HAP-1 (cell line): ENCODE data around the gene SLC29A3.
"Not testable (repeated sequence)": the region's sequence is repeated elsewhere in the genome, so short reads cannot be mapped to it uniquely, and the experiment has no call there.

Source experiments
- DNase-seq, 2 experiments: peaks; one replicate each; pipeline ENCODE4 v3.0.0-alpha.2; 2016 to 2020; ENCODE audit warnings: low spot score in 2 of 2
- H3K27me3 ChIP-seq: fragments of 250-450 bp; sonication (Bioruptor Pico); 2 replicates; pipeline ENCODE4 v1.5.1; 2020; ENCODE audit warnings: low read depth, mild to moderate bottlenecking, moderate library complexity
- H3K36me3 ChIP-seq: fragments of 250-450 bp; sonication (Bioruptor Pico); replicated peaks from 2 replicates; pipeline ENCODE4 v1.5.1; 2020; ENCODE audit warnings: mild to moderate bottlenecking
- H3K4me1 ChIP-seq: fragments of 250-450 bp; sonication (Bioruptor Pico); 2 replicates; pipeline ENCODE4 v1.5.1; 2020; ENCODE audit warnings: mild to moderate bottlenecking
- H3K4me3 ChIP-seq: fragments of 250-450 bp; sonication (Bioruptor Pico); 2 replicates; pipeline ENCODE4 v1.5.1; 2020; ENCODE audit warnings: mild to moderate bottlenecking, moderate library complexity
- H3K9me3 ChIP-seq: fragments of 250-450 bp; sonication (Bioruptor Pico); 2 replicates; pipeline ENCODE4 v1.5.1; 2020; ENCODE audit warnings: mild to moderate bottlenecking, moderate library complexity
- in situ Hi-C: fragments of 300-500 bp; cut with MboI; formaldehyde crosslinking; loops from 3 replicates; pipeline ENCODE4 v1.14.3; 2020; ENCODE audit warnings: low sequenced_read_pairs, inconsistent platforms, mixed read lengths

Gene SLC29A3

DNA sequence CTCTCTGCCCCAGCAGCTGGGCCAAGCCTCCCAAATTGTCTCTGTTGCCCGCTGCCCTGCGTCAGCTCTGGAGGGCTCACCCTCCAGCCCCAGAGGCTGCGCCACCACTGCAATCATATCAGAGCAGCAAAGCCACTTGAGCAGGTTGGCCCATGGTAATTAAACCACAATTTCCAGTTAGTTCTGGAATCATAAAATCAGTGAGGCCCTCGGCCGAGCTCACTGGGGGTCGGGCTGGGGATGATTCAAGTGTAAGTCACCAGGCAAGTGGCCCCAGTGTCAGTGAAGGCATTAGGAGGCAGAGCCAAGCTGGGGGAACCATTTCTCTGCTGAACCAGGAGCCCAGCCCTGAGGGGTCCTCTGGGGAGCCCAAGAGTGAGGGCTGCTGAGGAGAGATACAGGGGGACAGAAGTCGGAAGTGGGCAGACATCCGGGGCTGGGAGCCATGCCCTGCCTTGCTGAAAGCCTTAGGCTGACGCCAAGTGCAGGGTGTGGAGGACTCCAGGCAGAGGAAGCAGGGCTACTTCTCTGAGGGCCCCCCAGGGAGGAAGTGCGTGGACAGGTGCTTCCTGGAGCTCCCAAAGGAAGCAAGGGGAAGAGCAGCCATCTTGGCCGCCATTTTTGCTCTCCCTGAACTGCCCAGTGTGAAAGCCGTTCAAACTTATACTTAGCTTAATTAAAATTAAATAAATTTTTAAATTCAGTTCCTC lies 29.5 kb upstream of the SLC29A3 start:
- no peak for DNase-seq
- no peaks in the 10 kb centered on the region for H3K27me3 ChIP-seq
- no peaks in the 10 kb centered on the region for H3K4me1 ChIP-seq
- H3K4me3 ChIP-seq = no peak overlapping the region
- no peaks in the 10 kb centered on the region for H3K9me3 ChIP-seq
- H3K36me3 ChIP-seq = no peaks in the 10 kb centered on the region
- in situ Hi-C loops = loop anchor here (5.0 kb wide), 1 partner anchor 387 kb away; no protein-coding TSS in a partner anchor

- H3K27me3 ChIP-seq = no peaks in the 10 kb centered on the region
- in situ Hi-C loops = no loop called here
- no peaks in the 10 kb centered on the region for H3K9me3 ChIP-seq
- DNase-seq = no peak
- H3K4me3 ChIP-seq = no peak overlapping the region
- H3K36me3 ChIP-seq = no peaks in the 10 kb centered on the region
- H3K4me1 ChIP-seq = no peaks in the 10 kb centered on the region
These were observed 28.7 kb upstream of the SLC29A3 start for GRCh38 chr10:71290331-71290730.

- no peak overlapping the region for H3K4me3 ChIP-seq
- H3K4me1 ChIP-seq = no peaks in the 10 kb centered on the region
- no peaks in the 10 kb centered on the region for H3K27me3 ChIP-seq
- no peaks in the 10 kb centered on the region for H3K36me3 ChIP-seq
- in situ Hi-C loops = no loop called here
- no peaks in the 10 kb centered on the region for H3K9me3 ChIP-seq
- DNase-seq = no peak
These were observed 28.1 kb upstream of the SLC29A3 start for GRCh38 chr10:71290806-71291527.

- H3K27me3 ChIP-seq = no peaks in the 10 kb centered on the region
These were observed 27.5 kb upstream of the SLC29A3 start for GRCh38 chr10:71291528-71291900.

GRCh38 chr10:71292624-71293445 lies 26.2 kb upstream of the SLC29A3 start:
- no peak for DNase-seq
- in situ Hi-C loops = no loop called here
- Histone ChIP-seq H3K4me3 (no peak overlapping the region), H3K36me3 (no peaks in the 10 kb centered on the region), H3K9me3 (no peaks in the 10 kb centered on the region), H3K4me1 (no peaks in the 10 kb centered on the region), H3K27me3 (no peaks in the 10 kb centered on the region)

More at GRCh38 chr10:71291528-71291900, 27.5 kb upstream of the SLC29A3 start:
- H3K9me3 ChIP-seq = no peaks in the 10 kb centered on the region
- no peaks in the 10 kb centered on the region for H3K4me1 ChIP-seq
- no peak for DNase-seq
- no peaks in the 10 kb centered on the region for H3K36me3 ChIP-seq
- in situ Hi-C loops = no loop called here
- H3K4me3 ChIP-seq = no peak overlapping the region

GRCh38 chr10:71293446-71294084 lies 25.5 kb upstream of the SLC29A3 start:
- no peak for DNase-seq
- Histone ChIP-seq H3K4me3 (no peak overlapping the region), H3K36me3 (no peaks in the 10 kb centered on the region), H3K4me1 (no peaks in the 10 kb centered on the region), H3K9me3 (no peaks in the 10 kb centered on the region), H3K27me3 (no peaks in the 10 kb centered on the region)
- in situ Hi-C loops = no loop called here

- Histone ChIP-seq H3K4me3 (no peak overlapping the region), H3K4me1 (no peaks in the 10 kb centered on the region), H3K27me3 (no peaks in the 10 kb centered on the region), H3K36me3 (no peaks in the 10 kb centered on the region), H3K9me3 (no peaks in the 10 kb centered on the region)
- in situ Hi-C loops = no loop called here
- DNase-seq = no peak
These were observed 24.9 kb upstream of the SLC29A3 start for GRCh38 chr10:71294091-71294561.

DNA sequence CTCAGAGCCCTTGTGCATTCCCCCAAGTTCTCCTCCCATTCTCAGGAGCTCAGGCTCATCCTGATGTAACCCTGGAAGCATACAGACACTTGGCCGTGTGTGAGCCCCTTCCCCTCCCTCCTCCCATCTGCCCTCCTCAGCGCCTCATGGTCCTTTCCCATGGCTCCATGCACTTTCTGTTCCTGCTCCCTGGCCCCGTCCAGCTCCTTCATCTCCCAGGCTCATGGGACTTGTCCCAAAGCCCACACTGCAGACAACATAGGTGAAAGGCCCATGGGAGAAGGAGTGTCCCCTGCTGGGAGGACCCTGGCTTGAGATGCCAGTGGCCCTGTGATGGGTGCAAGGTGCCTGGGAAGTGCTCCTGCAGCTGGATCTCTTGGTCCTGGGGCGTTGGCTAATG lies 24.2 kb upstream of the SLC29A3 start:
- Histone ChIP-seq H3K4me1 (no peaks in the 10 kb centered on the region), H3K36me3 (no peaks in the 10 kb centered on the region), H3K27me3 (no peaks in the 10 kb centered on the region), H3K4me3 (no peak overlapping the region), H3K9me3 (no peaks in the 10 kb centered on the region)
- DNase-seq = no peak
- in situ Hi-C loops = no loop called here

- DNase-seq = no peak
- in situ Hi-C loops = no loop called here
- Histone ChIP-seq H3K27me3 (no peaks in the 10 kb centered on the region), H3K36me3 (no peaks in the 10 kb centered on the region), H3K9me3 (no peaks in the 10 kb centered on the region), H3K4me3 (no peak overlapping the region), H3K4me1 (no peaks in the 10 kb centered on the region)
These were observed 23.4 kb upstream of the SLC29A3 start for GRCh38 chr10:71295641-71296040.

GRCh38 chr10:71296086-71296485 lies 23.0 kb upstream of the SLC29A3 start:
- H3K4me1 ChIP-seq = no peaks in the 10 kb centered on the region
- in situ Hi-C loops = no loop called here
- H3K9me3 ChIP-seq = no peaks in the 10 kb centered on the region
- H3K36me3 ChIP-seq = no peaks in the 10 kb centered on the region
- no peaks in the 10 kb centered on the region for H3K27me3 ChIP-seq
- DNase-seq = no peak
- no peak overlapping the region for H3K4me3 ChIP-seq

GRCh38 chr10:71296811-71297210 lies 22.2 kb upstream of the SLC29A3 start:
- H3K36me3 ChIP-seq, H3K4me1 ChIP-seq, H3K4me3 ChIP-seq, DNase-seq, H3K9me3 ChIP-seq, H3K27me3 ChIP-seq, in situ Hi-C loops: not testable (repeated sequence)

DNA sequence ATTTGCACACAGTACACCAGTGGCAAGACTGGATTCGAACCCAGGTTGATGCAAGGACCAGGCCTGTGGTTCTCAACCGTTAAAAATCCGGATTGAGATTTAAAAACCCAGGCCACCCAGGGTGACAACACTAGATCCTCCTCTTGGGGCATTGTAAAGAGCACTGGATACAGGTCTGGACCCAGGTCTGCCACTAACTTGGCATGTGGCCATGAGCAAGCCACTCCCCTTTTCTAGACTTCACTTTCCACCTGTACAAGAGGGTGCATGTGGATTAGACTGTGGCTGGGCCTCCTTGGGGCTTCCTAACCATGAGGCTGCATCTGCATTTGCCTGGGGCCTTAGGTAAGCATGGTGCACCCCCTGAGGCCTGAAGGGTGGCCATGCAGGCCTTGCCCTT lies 21.7 kb upstream of the SLC29A3 start:
- in situ Hi-C loops = no loop called here
- no peak for DNase-seq
- Histone ChIP-seq H3K36me3 (no peaks in the 10 kb centered on the region), H3K4me3 (no peak overlapping the region), H3K9me3 (no peaks in the 10 kb centered on the region), H3K4me1 (no peaks in the 10 kb centered on the region), H3K27me3 (no peaks in the 10 kb centered on the region)

DNA sequence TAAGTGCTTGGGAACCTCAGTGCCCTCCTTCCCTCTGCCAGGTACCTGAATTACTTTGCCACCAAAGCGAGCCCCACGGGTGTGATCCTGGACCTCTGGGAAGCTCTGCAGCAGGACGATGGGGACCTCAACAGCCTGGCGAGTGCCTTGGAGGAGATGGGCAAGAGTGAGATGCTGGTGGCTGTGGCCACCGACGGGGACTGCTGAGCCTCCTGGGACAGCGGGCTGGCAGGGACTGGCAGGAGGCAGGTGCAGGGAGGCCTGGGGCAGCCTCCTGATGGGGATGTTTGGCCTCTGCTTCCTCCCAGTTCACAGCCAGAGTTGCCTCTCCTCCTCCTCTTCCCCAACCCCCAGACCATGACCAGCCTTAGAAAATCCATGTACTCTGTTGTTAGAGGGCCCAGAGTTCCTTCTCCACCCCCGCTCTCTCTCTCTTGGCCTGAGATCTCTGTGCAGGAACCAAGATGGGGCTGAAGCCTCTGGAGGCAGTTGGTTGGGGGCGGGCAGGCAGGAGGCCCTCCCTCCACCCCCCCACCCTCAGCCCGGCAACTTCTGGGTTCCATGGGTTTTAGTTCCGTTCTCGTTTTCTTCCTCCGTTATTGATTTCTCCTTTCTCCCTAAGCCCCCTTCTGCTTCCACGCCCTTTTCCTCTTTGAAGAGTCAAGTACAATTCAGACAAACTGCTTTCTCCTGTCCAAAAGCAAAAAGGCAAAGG lies 19.8 kb upstream of the SLC29A3 start:
- Histone ChIP-seq H3K36me3 (no peaks in the 10 kb centered on the region), H3K4me3 (no peak overlapping the region), H3K27me3 (no peaks in the 10 kb centered on the region), H3K9me3 (no peaks in the 10 kb centered on the region), H3K4me1 (no peaks in the 10 kb centered on the region)
- no peak for DNase-seq
- in situ Hi-C loops = no loop called here
